HG03558 (cell line): ENCODE results near the gene UBQLN4.
"Not testable (repeated sequence)": the region's sequence is repeated elsewhere in the genome, so short reads cannot be mapped to it uniquely, and the experiment has no call there.

Source experiments
- ATAC-seq: cut with Tn5 transposase; IDR thresholded peaks from one replicate; pipeline ENCODE4 v1.9.1; 2021; ENCODE audit warnings: moderate number of reproducible peaks; ENCODE audit not compliant: unreplicated experiment; ENCODE audit errors: extremely low read depth

UBQLN4 gene

DNA sequence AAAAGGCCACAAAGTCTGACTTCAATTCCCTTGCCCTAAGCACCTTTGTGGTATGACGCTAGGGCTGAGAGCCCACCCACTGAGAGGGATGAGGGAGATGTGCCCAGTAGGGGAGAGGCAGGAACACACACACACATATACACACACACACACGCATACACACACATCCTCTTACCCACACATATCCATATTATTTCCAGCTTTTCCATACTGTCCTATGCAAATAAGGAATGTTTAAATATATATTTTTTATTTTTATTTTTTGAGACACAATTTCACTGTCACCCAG is 10.3 kb upstream of the UBQLN4 start:
- no peak for ATAC-seq

- ATAC-seq, result no peak
These were observed 8.6 kb upstream of the UBQLN4 start for GRCh38 chr1:156062189-156062588.

- no peak for ATAC-seq
These were observed 7.5 kb upstream of the UBQLN4 start, which contains the start of gene RAB25 for GRCh38 chr1:156060937-156061636. TSS of gene RAB25 (plus strand) at chr1:156061160. CDS start at chr1:156061401, 241 bp downstream.

DNA sequence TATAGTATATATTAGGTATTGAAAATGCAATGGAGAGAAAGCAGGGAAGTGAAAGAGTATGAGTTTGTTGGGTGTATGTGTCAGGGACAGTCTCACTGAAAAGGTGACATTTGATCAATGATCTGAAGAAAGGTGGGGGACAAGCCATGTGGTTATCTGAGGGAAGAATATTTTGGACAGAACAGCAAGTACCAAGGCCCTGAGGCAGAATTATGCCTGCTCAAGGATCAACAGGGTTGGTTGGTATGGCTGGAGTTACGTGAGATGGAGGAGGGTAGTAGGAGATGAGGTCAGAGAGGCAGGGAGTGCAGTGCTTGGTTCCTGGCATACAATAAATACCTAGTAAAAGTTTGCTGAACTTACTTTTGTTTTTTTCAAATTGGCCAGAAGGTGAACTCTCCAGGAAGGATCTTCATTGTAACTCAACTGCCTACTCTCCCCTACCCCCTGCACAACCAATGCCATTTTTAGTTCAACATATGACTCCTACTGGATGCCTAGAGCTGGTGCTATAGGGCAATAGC is 2.8 kb upstream of the UBQLN4 start:
- ATAC-seq, result no peak

GRCh38 chr1:156055281-156056048 is 1.9 kb upstream of the UBQLN4 start:
- no peak for ATAC-seq

- ATAC-seq, result peak; percentile 60
These were observed 1.1 kb upstream of the UBQLN4 start, which contains the start of gene LAMTOR2 for GRCh38 chr1:156054500-156055280. TSS of gene LAMTOR2 (plus strand) at chr1:156054782. CDS start at chr1:156054890, 108 bp downstream.

DNA sequence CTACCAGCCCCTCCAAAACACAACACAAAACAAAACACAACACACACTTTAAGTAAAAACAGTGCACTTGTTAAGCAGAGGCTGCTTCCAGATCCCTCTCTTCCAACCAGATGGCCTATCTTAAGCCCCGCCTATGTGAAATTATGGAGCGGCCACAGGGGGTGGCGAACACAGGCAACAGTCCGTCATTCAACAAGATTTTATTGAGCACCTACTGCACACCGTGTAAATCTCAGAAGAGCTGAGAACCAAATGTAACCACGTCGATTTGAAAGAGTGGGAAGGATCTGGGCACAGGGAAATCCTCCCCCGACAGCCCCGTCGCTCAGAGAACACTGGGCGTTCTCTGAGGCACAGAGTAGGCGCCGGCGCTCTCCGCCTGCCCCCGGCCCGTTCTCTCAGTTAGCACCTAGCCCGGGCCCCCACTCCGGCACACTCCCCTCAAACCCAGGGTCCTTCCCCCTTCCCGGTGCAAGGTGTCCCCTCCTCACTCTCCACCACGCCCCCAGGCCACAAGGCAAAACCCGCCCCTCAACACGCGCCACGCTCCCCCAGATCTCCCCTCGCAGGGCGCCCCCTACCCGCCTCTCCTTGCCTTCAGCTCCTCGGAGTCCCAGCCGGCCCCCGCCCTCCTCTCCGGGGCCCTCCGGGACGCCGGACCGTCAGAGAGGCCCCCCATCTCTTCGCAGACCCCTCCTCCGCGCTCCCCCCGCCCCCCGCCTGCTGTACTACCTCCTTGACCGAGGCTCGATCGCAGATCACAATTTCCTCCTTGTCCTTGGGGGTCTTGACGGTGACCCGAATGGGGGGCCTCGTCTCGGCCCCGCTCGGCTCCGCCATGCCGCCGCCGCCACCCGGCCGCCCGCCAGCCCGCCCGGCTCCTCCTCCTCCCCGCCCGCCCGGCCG is 483 bp downstream of the UBQLN4 start:
- ATAC-seq, result no peak

GRCh38 chr1:156051011-156051725 is 2.4 kb downstream of the UBQLN4 start:
- ATAC-seq, result no peak

DNA sequence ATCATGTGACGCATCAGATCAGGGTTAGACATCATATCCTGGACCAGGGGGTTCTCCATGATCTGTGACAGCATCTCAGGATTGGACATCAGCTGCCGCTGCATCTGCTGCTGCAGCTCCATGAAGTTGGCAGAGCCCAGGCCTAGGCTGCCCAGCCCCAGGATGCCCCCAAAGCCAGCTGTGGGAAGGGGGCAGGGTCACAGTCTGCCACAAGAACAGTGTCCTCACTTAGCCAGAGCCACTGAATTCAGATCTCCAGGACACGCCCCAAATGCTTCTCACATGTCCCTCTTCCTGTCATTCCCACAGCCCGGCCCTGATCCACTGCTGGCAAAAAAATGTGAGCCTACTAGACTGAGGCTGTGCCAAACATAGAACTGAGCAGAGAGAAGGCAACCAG is 3.2 kb downstream of the UBQLN4 start:
- ATAC-seq, result no peak

- no peak for ATAC-seq
These were observed 4.8 kb downstream of the UBQLN4 start for GRCh38 chr1:156048663-156049258.

DNA sequence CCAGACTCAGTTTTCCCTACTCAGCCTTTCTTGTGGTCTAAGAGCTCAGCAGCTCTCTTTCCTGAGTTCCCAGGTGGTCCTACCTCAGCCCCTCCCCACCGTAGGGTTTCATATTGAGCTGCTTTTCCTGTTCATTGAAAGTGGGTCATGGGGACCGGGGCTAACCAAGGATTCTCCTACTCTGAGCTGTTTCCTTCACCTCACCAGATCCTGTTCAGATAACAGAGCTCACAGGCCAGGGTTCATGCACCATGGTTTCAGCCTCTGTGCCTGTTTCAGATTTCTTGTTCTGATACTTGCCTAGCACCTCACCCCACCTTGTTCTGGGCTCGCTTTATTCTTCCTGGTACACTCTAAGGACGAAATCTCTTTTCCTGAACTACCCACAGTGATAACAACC is 8.5 kb downstream of the UBQLN4 start:
- no peak for ATAC-seq

GRCh38 chr1:156042828-156043227 is 10.8 kb downstream of the UBQLN4 start:
- no peak for ATAC-seq

DNA sequence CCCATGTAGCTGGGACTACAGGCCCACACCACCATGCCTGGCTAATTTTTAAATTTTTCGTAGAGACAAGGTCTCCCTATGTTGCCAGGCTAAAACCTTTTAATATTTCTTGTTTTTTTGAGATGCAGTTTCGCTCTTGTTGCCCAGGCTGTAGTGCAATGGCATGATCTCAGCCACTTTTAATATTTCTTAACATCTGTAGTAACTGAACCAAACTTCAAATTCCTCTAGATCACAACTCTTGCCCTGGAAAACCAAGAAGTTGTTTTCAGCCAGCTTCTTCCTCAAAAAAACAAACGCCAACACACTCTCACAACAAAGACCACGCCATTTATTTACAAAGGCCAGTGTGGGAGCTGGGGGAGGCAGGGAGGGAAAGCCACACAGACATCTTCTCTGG is 18.6 kb downstream of the UBQLN4 start:
- not testable (repeated sequence) for ATAC-seq

- no peak for ATAC-seq
These were observed 20.6 kb downstream of the UBQLN4 start for GRCh38 chr1:156033011-156033410.

- no peak for ATAC-seq
These were observed 27.0 kb downstream of the UBQLN4 start for GRCh38 chr1:156026588-156026987.

- ATAC-seq, result no peak
These were observed 27.7 kb downstream of the UBQLN4 start for GRCh38 chr1:156025876-156026275.

GRCh38 chr1:156024801-156025200 is 28.8 kb downstream of the UBQLN4 start:
- no peak for ATAC-seq

- ATAC-seq, result no peak
These were observed 31.6 kb downstream of the UBQLN4 start for GRCh38 chr1:156021954-156022353.

GRCh38 chr1:156021093-156021428 is 32.5 kb downstream of the UBQLN4 start:
- ATAC-seq, result no peak
